ENCODE measurements around the gene GOLPH3.

The GOLPH3 gene

GRCh38 chr5:32170303-32171151 lies 3.6 kb downstream of the GOLPH3 start:
- no peak for DNase-seq (ENCODE audit: low spot score)

GRCh38 chr5:32168460-32169033 lies 5.6 kb downstream of the GOLPH3 start:
- no peak for DNase-seq (ENCODE audit: low spot score)

DNA sequence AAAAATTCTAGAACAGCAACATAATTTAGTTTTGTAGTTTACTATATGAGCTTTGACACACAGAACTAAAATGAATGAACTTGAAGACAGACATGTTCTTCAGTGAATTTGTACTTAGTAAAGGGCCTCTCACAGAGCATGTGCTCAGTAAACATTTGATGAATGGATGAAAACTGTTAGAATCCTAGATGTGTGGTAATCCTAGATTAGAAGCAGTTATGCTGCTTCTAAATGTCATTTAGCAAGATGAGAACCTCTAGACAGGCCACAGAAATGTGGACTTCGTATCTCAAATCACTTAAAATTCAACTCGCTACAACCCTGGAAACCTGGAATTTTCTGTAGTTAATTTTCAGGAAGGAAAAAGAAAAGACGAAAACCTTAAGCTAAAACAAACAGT lies 8.5 kb downstream of the GOLPH3 start:
- DNase-seq (ENCODE audit: low spot score), result no peak

GRCh38 chr5:32163785-32164184 lies 10.3 kb downstream of the GOLPH3 start:
- no peak for DNase-seq (ENCODE audit: low spot score)

DNA sequence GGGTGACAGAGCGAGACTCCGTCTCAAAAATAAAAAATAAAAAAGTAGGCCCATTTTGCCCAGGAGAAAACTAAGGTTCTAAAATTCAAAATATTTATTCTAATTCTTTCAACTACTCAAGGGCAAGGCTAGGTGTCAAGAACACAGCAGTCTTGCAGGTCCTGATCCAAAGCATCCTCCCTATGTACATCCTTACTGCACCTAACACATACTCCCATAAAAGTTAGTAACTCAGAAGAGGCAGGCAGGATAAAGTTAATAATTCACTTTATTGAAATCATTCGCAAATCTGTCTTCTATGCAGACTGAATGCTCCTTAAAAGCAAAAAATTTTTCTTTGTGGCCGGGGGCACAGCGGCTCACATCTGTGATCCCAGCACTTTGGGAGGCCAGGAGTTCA lies 11.1 kb downstream of the GOLPH3 start:
- DNase-seq (ENCODE audit: low spot score), result no peak

DNA sequence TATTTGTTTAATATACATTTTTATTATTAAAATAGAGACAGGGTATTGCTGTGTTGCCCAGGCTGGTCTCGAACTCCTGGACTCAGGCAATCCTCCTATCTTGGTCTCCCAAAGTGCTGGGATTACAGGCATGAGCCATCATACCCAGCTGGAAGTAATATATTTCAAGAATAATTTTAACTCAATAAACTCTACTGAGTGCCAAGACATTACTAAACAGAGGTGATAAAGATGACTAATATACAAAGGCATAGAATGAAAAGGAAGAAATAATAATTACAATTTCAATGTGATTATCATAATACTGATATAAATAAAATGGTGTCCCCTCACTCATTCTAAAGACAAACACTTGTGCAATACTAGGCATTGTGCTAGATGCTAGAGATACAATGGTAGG lies 13.9 kb downstream of the GOLPH3 start:
- no peak for DNase-seq (ENCODE audit: low spot score)

GRCh38 chr5:32159328-32160072 lies 14.6 kb downstream of the GOLPH3 start:
- DNase-seq (ENCODE audit: low spot score), result no peak

DNA sequence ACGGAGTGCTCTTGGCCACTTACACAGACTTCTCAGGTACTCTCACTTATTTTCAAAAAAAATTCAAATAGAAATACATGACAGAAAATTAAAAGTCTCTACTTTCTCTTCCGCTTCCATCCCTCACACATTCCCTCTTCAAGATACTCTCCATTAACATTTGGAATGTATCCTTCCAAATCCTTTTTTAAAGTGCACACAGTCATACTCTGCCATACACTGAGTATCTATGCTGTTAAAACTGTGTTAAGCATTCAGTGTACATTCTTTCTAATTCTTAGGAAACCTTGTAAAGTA lies 15.5 kb downstream of the GOLPH3 start:
- DNase-seq (ENCODE audit: low spot score), result no peak

DNA sequence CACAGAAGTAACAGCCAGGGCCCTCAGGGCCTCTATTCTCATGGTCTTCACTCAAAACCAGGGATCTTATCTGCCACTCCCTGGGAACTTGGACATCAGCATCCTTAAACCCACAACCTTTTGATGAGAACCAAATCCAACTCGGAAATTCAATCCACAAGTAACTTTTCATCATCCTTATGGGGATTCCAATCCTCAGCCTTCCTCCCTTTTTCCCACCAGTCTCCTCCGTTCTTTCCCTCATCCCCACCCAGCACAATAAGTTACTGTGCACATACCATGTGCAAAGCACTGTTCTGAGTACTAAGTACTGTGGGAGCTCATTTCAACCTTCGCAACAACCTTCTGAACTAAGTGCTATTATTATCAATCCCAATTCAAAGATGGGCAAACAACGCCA lies 17.0 kb downstream of the GOLPH3 start:
- DNase-seq (ENCODE audit: low spot score), result no peak

GRCh38 chr5:32156635-32157034 lies 17.5 kb downstream of the GOLPH3 start:
- no peak for DNase-seq (ENCODE audit: low spot score)

- DNase-seq (ENCODE audit: low spot score), result no peak
These were observed 18.9 kb downstream of the GOLPH3 start for GRCh38 chr5:32155211-32155610.

GRCh38 chr5:32153723-32154122 lies 20.4 kb downstream of the GOLPH3 start:
- no peak for DNase-seq (ENCODE audit: low spot score)

- no peak for DNase-seq (ENCODE audit: low spot score)
These were observed 22.9 kb downstream of the GOLPH3 start for GRCh38 chr5:32151198-32151597.

- DNase-seq (ENCODE audit: low spot score), result no peak
These were observed 23.8 kb downstream of the GOLPH3 start for GRCh38 chr5:32150366-32150765.

- no peak for DNase-seq (ENCODE audit: low spot score)
These were observed 26.2 kb downstream of the GOLPH3 start for GRCh38 chr5:32147959-32148358.

GRCh38 chr5:32147236-32147635 lies 26.9 kb downstream of the GOLPH3 start:
- DNase-seq (ENCODE audit: low spot score), result no peak

DNA sequence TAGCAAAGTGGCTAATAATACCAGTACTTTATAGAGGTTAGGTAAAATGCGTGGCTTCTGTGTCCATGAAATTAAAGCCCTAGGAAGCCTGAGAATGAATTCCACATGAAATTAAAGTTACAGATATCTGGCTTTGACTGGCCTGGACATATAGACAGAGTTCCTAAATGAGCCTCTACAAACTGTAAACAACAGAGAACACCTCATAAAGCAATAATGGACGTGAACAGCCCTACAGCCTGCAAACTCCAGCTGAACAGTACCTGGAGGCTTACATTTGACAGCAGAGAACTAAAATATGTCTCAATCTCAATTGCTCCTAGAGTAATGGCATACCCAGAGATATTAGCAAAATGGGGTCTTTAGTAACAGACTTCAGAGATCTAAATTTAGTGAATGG lies 28.7 kb downstream of the GOLPH3 start:
- DNase-seq (ENCODE audit: low spot score), result no peak

DNA sequence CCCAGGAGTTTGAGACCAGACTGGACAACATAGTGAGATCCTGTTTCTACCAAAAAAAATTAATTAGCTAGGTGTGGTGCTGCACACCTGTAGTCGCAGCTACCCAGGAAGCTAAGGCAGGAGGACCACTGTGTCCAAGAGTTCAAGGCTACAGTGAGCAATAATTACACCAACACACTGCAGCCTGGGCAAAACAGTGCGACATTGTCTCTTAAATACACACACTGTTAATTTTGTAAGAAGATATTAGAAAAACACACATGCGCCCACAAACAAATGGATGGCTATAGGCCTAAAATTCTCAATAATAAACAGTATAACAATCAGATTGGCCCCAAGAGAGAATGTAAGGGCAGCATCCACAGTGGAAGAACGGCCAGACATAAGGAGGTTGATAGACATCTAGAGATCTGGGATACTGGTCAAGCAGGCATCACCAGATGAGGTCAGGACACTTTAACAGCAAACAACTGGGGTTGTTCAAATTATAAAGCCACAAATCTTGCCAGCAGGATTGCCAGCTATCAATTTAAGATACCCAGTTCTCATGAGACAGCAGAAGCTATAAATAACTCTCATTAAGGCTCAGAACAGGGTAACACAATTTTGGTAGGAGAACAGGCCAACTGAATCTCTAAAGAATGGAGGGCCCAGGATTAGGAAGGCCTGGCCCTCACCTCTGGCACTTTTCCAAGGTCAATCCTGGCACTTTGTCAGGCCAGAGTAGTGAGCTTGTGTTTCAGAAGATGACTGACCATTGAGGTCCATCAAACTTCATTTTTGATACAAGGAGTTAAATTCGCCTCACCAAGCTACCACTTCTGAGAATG lies 29.5 kb downstream of the GOLPH3 start:
- DNase-seq (ENCODE audit: low spot score), result no peak

GRCh38 chr5:32143617-32144377 lies 30.3 kb downstream of the GOLPH3 start:
- DNase-seq (ENCODE audit: low spot score), result no peak

GRCh38 chr5:32138839-32139493 lies 35.2 kb downstream of the GOLPH3 start:
- peak; percentile 66 for DNase-seq (ENCODE audit: low spot score)

DNA sequence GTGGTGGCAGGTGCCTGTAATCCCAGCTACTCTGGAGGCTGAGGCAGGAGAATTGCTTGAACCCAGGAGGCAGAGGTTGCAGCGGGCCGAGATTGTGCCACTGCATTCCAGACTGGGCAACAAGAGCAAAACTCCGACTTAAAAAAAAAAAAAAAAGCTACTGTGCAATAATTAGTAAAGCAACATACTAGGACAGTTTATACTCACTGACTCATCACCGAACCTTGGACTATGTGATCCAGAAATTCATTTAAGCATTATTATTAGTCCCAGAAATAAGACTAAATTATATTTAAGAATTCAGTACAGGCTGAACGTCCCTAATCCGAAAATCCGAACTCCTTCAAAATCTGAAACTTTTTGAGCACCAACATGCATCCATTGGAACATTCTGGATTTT lies 37.8 kb downstream of the GOLPH3 start:
- no peak for DNase-seq (ENCODE audit: low spot score)

Measured in activated CD4-positive, alpha-beta T cell treated with anti-CD3 and anti-CD28 coated beads, Interleukin-2, Interleukin-4, amounts not matched to agents 100 ng/mL and 50 ng/mL, durations not matched to agents 16 hours and 8 hours (primary cell).